HG02642 (cell line): ENCODE results near the gene ATP8B1.

Experiments used
- ATAC-seq: cut with Tn5 transposase; IDR thresholded peaks from one replicate; pipeline ENCODE4 v1.9.1; 2021; ENCODE audit warnings: mild to moderate bottlenecking; ENCODE audit not compliant: unreplicated experiment, poor library complexity

Gene ATP8B1

DNA sequence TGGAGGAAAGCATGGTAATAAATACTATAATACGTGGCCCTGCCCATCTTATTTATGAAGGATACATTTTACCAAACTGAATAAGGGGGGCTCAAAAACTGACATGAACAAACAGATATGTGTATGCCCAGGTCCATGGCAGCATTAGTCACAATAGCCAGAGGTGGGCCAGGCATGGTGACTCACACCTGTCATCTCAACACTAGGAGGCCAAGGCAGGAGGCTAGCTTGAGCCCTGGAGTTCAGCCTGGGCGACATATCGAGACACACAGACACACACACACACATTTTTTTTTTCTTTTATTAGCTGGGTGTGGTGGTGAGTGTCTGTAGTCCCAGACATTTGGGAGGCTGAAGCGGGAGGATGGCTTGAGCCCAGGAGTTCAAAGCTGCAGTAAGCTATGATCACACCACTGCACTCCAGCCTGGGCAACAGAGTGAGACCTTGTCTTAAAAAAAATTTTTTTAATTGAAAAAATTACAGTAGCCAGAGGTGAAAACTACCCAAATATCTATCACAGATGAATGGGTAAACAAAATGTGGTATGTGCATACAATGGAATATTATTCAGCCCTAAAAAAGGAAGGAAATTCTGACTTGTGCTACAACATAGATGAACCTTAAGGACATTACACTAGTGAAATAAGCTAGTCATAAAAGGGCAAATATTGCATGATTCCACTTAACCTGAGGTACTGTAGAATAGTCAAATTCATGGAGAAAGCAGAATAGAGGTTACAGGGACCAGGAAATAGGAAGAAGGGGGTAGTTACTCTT, 8.0 kb downstream of the ATP8B1 start:
- no peak for ATAC-seq

- ATAC-seq = no peak
Measured at GRCh38 chr18:57793302-57793986, 9.7 kb downstream of the ATP8B1 start.

DNA sequence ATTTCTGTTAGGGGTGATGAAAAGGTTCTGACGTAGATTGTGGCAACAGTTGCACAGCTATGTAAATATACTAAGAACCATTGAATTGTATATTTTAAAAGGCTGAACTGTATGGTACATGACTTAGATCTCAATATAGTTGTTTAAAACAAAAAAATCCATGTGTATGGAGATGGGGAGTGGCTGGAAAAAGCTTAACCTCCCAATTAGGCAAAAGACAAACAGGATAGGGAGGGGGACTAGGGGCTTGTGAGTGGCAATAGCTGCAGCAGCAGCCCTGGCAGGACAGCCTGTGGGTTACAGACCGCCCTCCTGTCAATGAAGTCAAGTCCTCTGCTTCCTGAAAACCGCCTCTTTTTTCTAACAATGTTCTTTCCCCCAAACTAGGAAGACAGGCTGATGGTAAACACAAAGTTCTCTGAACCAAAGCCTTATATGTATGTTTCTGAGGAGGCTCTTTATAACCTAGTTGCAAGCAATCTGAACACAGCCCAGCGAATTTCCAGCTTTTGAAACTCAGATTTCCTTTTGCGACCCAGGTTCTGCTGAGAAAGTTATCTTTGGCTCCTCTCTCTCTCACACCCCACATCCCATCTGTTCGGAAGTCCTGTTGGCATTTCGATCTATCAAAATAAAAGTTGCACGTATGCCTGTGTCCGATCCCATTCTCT, 10.3 kb downstream of the ATP8B1 start:
- ATAC-seq = no peak

GRCh38 chr18:57791911-57792310, 11.2 kb downstream of the ATP8B1 start:
- ATAC-seq = no peak

DNA sequence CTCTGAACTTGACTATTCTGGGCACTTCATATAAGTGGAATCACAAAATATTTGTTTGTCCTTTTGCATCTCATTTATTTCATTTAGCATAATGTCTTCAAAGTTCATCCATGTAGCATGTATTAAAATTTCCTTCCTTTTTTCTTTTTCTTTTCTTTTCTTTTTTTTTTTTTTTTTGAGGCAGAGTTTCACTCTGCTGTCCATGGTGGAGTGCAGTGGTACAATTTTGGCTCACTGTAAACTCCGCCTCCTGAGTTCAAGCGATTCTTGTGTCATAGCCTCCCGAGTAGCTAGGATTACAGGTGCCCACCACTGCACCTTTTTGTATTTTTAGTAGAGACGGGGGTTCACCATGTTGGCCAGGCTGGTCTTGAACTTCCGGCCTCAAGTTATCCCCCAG, 11.9 kb downstream of the ATP8B1 start:
- no peak for ATAC-seq

GRCh38 chr18:57790316-57790715, 12.8 kb downstream of the ATP8B1 start:
- no peak for ATAC-seq

GRCh38 chr18:57789759-57790158, 13.4 kb downstream of the ATP8B1 start:
- ATAC-seq = no peak

- no peak for ATAC-seq
Measured at GRCh38 chr18:57789090-57789489, 14.0 kb downstream of the ATP8B1 start.

- no peak for ATAC-seq
Measured at GRCh38 chr18:57787068-57787685, 15.9 kb downstream of the ATP8B1 start.

DNA sequence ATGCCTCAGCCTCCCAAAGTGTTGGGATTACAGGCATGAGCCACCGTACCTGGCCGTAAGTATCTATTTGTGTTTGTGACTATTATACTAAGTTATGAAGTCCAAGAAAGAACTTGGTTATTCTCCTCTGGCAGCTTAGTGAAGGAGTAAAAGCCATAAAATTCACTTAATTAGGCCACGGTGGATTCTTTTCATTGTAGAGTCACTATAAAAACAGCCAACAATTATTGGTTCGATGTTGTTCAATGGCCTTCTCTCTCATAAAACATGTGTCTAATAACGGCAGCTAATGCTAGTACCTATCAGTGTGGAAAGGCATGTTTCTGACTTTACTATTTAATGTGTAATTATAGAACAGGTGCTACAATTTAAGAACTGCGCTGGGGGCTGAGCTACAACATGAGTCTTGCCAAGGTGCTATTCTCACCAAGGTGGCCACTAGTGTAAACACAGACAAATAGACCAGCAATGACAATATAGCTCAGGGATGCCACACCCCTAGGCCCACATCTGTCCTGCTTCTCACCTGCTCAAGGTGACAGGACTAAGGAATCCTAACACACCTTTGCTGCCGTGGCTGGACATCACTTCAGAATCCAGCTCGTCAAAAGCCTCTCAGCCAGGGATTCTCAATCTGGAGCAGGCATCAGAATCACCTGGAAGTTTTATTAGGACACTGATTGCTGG, 17.2 kb downstream of the ATP8B1 start:
- no peak for ATAC-seq

GRCh38 chr18:57784801-57785114, 18.4 kb downstream of the ATP8B1 start:
- ATAC-seq = no peak

- no peak for ATAC-seq
Measured at GRCh38 chr18:57784034-57784800, 18.9 kb downstream of the ATP8B1 start.

DNA sequence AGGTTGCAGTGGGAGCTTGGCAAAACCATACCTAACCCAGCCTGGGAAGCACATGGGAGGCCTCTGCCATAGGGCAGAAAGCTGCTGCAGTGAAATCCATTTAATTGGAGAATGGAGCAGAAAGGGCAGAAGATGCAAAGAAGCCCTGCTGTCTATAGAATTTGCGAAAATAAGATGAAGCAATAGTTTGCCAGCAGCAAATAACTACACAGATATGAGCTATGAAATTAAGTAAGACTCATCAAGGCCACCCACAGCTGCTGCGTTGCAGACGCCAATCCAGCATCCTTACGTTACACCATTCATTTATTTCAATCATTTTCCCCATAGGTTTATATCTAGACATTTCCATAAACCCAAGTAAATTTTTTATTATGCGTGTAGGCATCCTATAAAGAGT, 21.1 kb downstream of the ATP8B1 start:
- no peak for ATAC-seq

GRCh38 chr18:57780706-57781347, 22.3 kb downstream of the ATP8B1 start:
- peak; percentile 83 for ATAC-seq

GRCh38 chr18:57780318-57780705, 22.8 kb downstream of the ATP8B1 start:
- ATAC-seq = no peak

- ATAC-seq = no peak
Measured at GRCh38 chr18:57776767-57777166, 26.3 kb downstream of the ATP8B1 start.

DNA sequence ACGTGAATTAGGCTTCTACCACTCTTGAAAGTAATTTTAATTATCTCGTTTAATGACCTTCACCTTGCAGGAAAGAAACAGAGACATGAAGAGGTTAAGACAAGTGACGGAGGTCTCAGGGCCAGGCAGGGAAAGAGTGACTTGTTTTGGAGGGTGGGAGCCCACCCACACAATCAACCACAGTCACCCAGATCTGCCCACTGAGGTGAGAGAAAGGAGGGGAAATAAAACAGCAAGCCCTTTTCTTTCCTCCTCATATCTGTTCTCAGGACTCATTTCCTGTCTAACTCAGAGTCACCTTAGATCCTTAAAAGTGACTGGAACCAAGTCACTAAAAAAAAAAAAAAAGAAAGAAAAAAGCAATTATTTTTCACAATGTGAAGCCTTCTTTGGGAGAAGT, 26.8 kb downstream of the ATP8B1 start:
- ATAC-seq = no peak

GRCh38 chr18:57775937-57776336, 27.2 kb downstream of the ATP8B1 start:
- no peak for ATAC-seq

DNA sequence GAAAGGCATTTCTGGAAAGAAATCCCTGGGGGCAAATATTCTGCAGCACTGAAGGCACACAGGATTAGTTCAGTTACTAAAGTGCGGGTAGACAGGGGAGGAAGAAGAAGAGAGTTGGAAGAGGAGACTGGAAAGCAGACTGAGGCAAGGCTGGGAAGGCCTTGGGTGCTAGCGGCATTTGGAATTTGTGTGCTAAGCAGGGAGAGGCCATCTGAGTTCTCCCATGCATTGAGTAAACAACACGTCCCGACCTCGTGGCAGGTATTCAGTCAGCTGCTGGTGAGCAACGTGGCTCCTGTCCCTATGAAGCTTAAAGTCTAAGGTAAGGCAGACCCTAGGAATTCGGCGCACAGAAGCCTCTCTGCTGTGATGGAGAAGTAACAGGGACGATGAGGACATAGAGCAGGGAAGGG, 30.7 kb downstream of the ATP8B1 start:
- ATAC-seq = no peak
